OCI-LY1 (cell line): ENCODE results near the gene HAND2.

ENCODE experiments used
- EZH2 ChIP-seq: fragments of 200-600 bp; sonication (generic), shearing (Covaris generic); IDR thresholded peaks from 2 replicates; pipeline ENCODE4 v1.8.0; 2017; ENCODE audit warnings: borderline replicate concordance, mixed run types, mild to moderate bottlenecking, antibody characterized with exemption, low read length, moderate library complexity, mixed read lengths
- TF ChIP-seq, protein P1 (sequence below): fragments of 200-600 bp; sonication (generic), shearing (Covaris generic); IDR thresholded peaks from 2 replicates; pipeline ENCODE4 v1.5.1; 2017; ENCODE audit warnings: mild to moderate bottlenecking, antibody characterized with exemption, low read length, moderate library complexity, mixed read lengths

DNA sequence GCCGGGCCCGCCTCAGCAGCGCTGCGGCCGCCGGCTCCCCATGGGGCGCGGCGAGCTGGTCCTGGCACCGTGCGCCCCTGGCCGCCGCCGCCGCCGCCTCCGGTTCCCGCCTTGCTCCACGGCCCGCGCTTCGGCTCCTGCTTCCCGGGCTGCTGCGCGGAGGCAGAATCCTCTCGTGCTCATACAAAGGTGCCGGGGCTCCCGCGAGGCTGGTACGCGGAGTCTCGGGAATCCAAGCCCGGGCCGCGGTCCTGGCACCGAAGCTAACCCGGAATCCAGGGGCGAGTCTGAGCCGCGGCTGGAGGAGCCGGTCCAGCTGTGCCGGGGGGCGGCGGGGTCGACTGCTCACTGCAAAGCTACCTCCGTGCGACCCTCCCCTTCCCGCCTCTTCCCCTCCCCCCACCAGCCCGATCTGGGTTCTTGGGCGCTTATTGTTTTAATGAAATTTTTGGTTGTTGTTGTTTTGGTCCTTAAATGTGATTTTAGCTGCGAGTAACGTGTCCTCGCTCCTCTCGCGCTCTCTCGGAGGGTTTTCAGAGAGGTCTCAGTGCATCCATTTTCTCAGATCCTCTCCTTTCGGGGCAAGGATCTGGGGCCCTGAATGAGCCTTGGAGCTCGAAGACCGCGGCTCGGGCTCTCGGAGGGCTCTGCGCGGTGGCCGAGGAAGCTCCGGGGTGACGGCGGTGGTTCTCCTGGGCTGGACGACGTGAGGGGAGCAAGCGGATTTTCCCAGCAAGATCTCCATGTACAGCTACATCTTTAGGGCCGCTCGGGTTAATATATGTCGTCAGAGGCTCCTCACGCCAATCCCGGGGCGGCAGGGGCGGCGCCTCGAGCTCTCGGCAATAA is at the start of gene HAND2:
- TF ChIP-seq, protein P1, sequence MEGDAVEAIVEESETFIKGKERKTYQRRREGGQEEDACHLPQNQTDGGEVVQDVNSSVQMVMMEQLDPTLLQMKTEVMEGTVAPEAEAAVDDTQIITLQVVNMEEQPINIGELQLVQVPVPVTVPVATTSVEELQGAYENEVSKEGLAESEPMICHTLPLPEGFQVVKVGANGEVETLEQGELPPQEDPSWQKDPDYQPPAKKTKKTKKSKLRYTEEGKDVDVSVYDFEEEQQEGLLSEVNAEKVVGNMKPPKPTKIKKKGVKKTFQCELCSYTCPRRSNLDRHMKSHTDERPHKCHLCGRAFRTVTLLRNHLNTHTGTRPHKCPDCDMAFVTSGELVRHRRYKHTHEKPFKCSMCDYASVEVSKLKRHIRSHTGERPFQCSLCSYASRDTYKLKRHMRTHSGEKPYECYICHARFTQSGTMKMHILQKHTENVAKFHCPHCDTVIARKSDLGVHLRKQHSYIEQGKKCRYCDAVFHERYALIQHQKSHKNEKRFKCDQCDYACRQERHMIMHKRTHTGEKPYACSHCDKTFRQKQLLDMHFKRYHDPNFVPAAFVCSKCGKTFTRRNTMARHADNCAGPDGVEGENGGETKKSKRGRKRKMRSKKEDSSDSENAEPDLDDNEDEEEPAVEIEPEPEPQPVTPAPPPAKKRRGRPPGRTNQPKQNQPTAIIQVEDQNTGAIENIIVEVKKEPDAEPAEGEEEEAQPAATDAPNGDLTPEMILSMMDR = no peak
- no peak for TF ChIP-seq EZH2
